Activated CD8-positive, alpha-beta memory T cell treated with anti-CD3 and anti-CD28 coated beads, Interleukin-2, amount 10 ng/mL, durations not matched to agents 7 days and 5 days (primary cell): ENCODE measurements around the gene CCDC54. TPM values are rescaled to one million over a fixed set of nuclear protein-coding genes. Genes with fewer than 3 reads are reported as not detected.

Experiments
- ATAC-seq: fragments of 150-1000 bp; cut with Tn5 transposase; one replicate; pipeline ENCODE4 v1.10.0; 2021; ENCODE audit warnings: moderate library complexity
- CTCF ChIA-PET: fragments of 350-600 bp; sonication (Branson Sonifier 250); formaldehyde crosslinking; loops from one replicate; lab custom pipeline; 2021; ENCODE audit warnings: antibody characterized with exemption; lab: Charles Lee
- DNase-seq: peaks from one replicate; pipeline ENCODE4 v3.0.0-alpha.2; 2020
- H3K27ac Mint-ChIP-seq: one replicate; pipeline ENCODE4 v1.8.0; 2021; ENCODE audit warnings: mild to moderate bottlenecking, mixed read lengths
- H3K27me3 Mint-ChIP-seq: one replicate; pipeline ENCODE4 v1.8.0; 2021; ENCODE audit warnings: mixed read lengths
- H3K36me3 Mint-ChIP-seq: one replicate; pipeline ENCODE4 v1.8.0; 2021; ENCODE audit warnings: mild to moderate bottlenecking, mixed read lengths
- H3K4me1 Mint-ChIP-seq: one replicate; pipeline ENCODE4 v1.8.0; 2021; ENCODE audit warnings: mixed read lengths
- H3K4me3 Mint-ChIP-seq: one replicate; pipeline ENCODE4 v1.8.0; 2021; ENCODE audit warnings: mild to moderate bottlenecking, moderate library complexity, mixed read lengths
- H3K9me3 Mint-ChIP-seq: one replicate; pipeline ENCODE4 v1.8.0; 2022; ENCODE audit warnings: low read depth, mixed read lengths
- total RNA-seq, 2 experiments: library from RNA; stranded (reverse); gene quantifications; one replicate each; pipeline ENCODE4 v1.2.3, GENCODE V29; 2021

Gene CCDC54
- total RNA-seq, 2 experiments from 2014 or later, result not detected

- ATAC-seq, result no peak
- Mint-ChIP-seq H3K4me1 (peaks cover 8% of the 10 kb centered on the region), H3K36me3 (peaks cover 2% of the 10 kb centered on the region), H3K9me3 (no peaks in the 10 kb centered on the region), H3K4me3 (no peak overlapping the region), H3K27me3 (peaks cover 29% of the 10 kb centered on the region), H3K27ac (no peak overlapping the region)
- DNase-seq, result no peak
- CTCF ChIA-PET, result no interaction called here
These were observed 7.4 kb upstream of the CCDC54 start for GRCh38 chr3:107369791-107370190.

GRCh38 chr3:107370907-107371306 is 6.3 kb upstream of the CCDC54 start:
- CTCF ChIA-PET, result no interaction called here
- Mint-ChIP-seq H3K27ac (no peak overlapping the region), H3K9me3 (no peaks in the 10 kb centered on the region), H3K36me3 (peaks cover 2% of the 10 kb centered on the region), H3K4me3 (no peak overlapping the region), H3K4me1 (peaks cover 8% of the 10 kb centered on the region), H3K27me3 (peaks cover 35% of the 10 kb centered on the region)
- DNase-seq (no peak), ATAC-seq (no peak)

GRCh38 chr3:107372506-107372905 is 4.7 kb upstream of the CCDC54 start:
- CTCF ChIA-PET, result interaction anchor here (1.0 kb wide), 1 partner anchor 15 kb away, joined by 3 read pairs; no protein-coding TSS in a partner anchor
- peaks cover 2% of the 10 kb centered on the region for H3K36me3 Mint-ChIP-seq

GRCh38 chr3:107373896-107374295 is 3.3 kb upstream of the CCDC54 start:
- no peak overlapping the region for H3K27ac Mint-ChIP-seq
- no peaks in the 10 kb centered on the region for H3K9me3 Mint-ChIP-seq
- CTCF ChIA-PET, result interaction anchor here (1.0 kb wide), 1 partner anchor 106 kb away, joined by 3 read pairs; no protein-coding TSS in a partner anchor
- DNase-seq (no peak), ATAC-seq (no peak)
- peaks cover 45% of the 10 kb centered on the region for H3K27me3 Mint-ChIP-seq
- H3K4me1 Mint-ChIP-seq, result no peaks in the 10 kb centered on the region
- no peaks in the 10 kb centered on the region for H3K36me3 Mint-ChIP-seq
- H3K4me3 Mint-ChIP-seq, result no peak overlapping the region

More at GRCh38 chr3:107372506-107372905, 4.7 kb upstream of the CCDC54 start:
- ATAC-seq, result no peak
- H3K9me3 Mint-ChIP-seq, result no peaks in the 10 kb centered on the region
- peaks cover 40% of the 10 kb centered on the region for H3K27me3 Mint-ChIP-seq
- no peak overlapping the region for H3K27ac Mint-ChIP-seq
- peaks cover 4% of the 10 kb centered on the region for H3K4me1 Mint-ChIP-seq
- H3K4me3 Mint-ChIP-seq, result no peak overlapping the region
- DNase-seq, result no peak

GRCh38 chr3:107375682-107376081 is 1.6 kb upstream of the CCDC54 start:
- Mint-ChIP-seq H3K9me3 (no peaks in the 10 kb centered on the region), H3K4me1 (no peaks in the 10 kb centered on the region), H3K36me3 (no peaks in the 10 kb centered on the region), H3K4me3 (no peak overlapping the region), H3K27me3 (peaks cover 46% of the 10 kb centered on the region), H3K27ac (no peak overlapping the region)
- ATAC-seq, result no peak
- CTCF ChIA-PET, result no interaction called here
- no peak for DNase-seq

- Mint-ChIP-seq H3K4me3 (no peak overlapping the region), H3K36me3 (no peaks in the 10 kb centered on the region), H3K27me3 (peaks cover 23% of the 10 kb centered on the region), H3K27ac (no peak overlapping the region), H3K4me1 (no peaks in the 10 kb centered on the region), H3K9me3 (no peaks in the 10 kb centered on the region)
- ATAC-seq, result no peak
- DNase-seq, result no peak
- CTCF ChIA-PET, result no interaction called here
These were observed 5.4 kb downstream of the CCDC54 start for GRCh38 chr3:107382631-107383030.

- H3K27ac Mint-ChIP-seq, result no peak overlapping the region
- no peaks in the 10 kb centered on the region for H3K36me3 Mint-ChIP-seq
- H3K27me3 Mint-ChIP-seq, result peaks cover 18% of the 10 kb centered on the region
- CTCF ChIA-PET, result no interaction called here
- no peak for DNase-seq
- no peak for ATAC-seq
- H3K4me1 Mint-ChIP-seq, result no peaks in the 10 kb centered on the region
- H3K4me3 Mint-ChIP-seq, result no peak overlapping the region
- H3K9me3 Mint-ChIP-seq, result no peaks in the 10 kb centered on the region
These were observed 7.2 kb downstream of the CCDC54 start for GRCh38 chr3:107384428-107384827.

GRCh38 chr3:107384907-107385306 is 7.7 kb downstream of the CCDC54 start:
- peaks cover 19% of the 10 kb centered on the region for H3K27me3 Mint-ChIP-seq
- no peaks in the 10 kb centered on the region for H3K36me3 Mint-ChIP-seq
- H3K4me1 Mint-ChIP-seq, result no peaks in the 10 kb centered on the region
- no peaks in the 10 kb centered on the region for H3K9me3 Mint-ChIP-seq
- DNase-seq (no peak), ATAC-seq (no peak)
- no peak overlapping the region for H3K27ac Mint-ChIP-seq
- H3K4me3 Mint-ChIP-seq, result no peak overlapping the region
- CTCF ChIA-PET, result no interaction called here

GRCh38 chr3:107387555-107387954 is 10.3 kb downstream of the CCDC54 start:
- no peak for ATAC-seq
- no peak for DNase-seq
- H3K4me1 Mint-ChIP-seq, result no peaks in the 10 kb centered on the region
- CTCF ChIA-PET, result no interaction called here
- H3K36me3 Mint-ChIP-seq, result no peaks in the 10 kb centered on the region
- no peaks in the 10 kb centered on the region for H3K9me3 Mint-ChIP-seq
- no peak overlapping the region for H3K4me3 Mint-ChIP-seq
- no peak overlapping the region for H3K27ac Mint-ChIP-seq
- H3K27me3 Mint-ChIP-seq, result peaks cover 16% of the 10 kb centered on the region

- Mint-ChIP-seq H3K36me3 (no peaks in the 10 kb centered on the region), H3K27ac (no peak overlapping the region), H3K4me1 (no peaks in the 10 kb centered on the region), H3K9me3 (no peaks in the 10 kb centered on the region), H3K4me3 (no peak overlapping the region), H3K27me3 (peaks cover 15% of the 10 kb centered on the region)
- CTCF ChIA-PET, result interaction anchor here (1.0 kb wide), 1 partner anchor 29 kb away, joined by 3 read pairs; no protein-coding TSS in a partner anchor
- DNase-seq (no peak), ATAC-seq (no peak)
These were observed 15.4 kb downstream of the CCDC54 start for GRCh38 chr3:107392549-107393165.

- H3K27ac Mint-ChIP-seq, result no peak overlapping the region
- H3K36me3 Mint-ChIP-seq, result no peaks in the 10 kb centered on the region
- no peak overlapping the region for H3K4me3 Mint-ChIP-seq
- CTCF ChIA-PET, result no interaction called here
- H3K4me1 Mint-ChIP-seq, result no peaks in the 10 kb centered on the region
- ATAC-seq (no peak), DNase-seq (no peak)
- H3K9me3 Mint-ChIP-seq, result no peaks in the 10 kb centered on the region
- H3K27me3 Mint-ChIP-seq, result peaks cover 16% of the 10 kb centered on the region
These were observed 17.3 kb downstream of the CCDC54 start for GRCh38 chr3:107394502-107394901.

- Mint-ChIP-seq H3K4me1 (no peaks in the 10 kb centered on the region), H3K9me3 (no peaks in the 10 kb centered on the region), H3K27ac (no peak overlapping the region), H3K27me3 (peaks cover 14% of the 10 kb centered on the region), H3K36me3 (no peaks in the 10 kb centered on the region), H3K4me3 (no peak overlapping the region)
- CTCF ChIA-PET, result interaction anchor here (1.5 kb wide), 1 partner anchor 34 kb away, joined by 6 read pairs; no protein-coding TSS in a partner anchor
- ATAC-seq (no peak), DNase-seq (no peak)
These were observed 17.8 kb downstream of the CCDC54 start for GRCh38 chr3:107395066-107395465.

GRCh38 chr3:107401301-107401700 is 24.1 kb downstream of the CCDC54 start:
- no peak for ATAC-seq
- no peak overlapping the region for H3K4me3 Mint-ChIP-seq
- no peaks in the 10 kb centered on the region for H3K4me1 Mint-ChIP-seq
- H3K36me3 Mint-ChIP-seq, result no peaks in the 10 kb centered on the region
- H3K9me3 Mint-ChIP-seq, result no peaks in the 10 kb centered on the region
- no peak for DNase-seq
- peaks cover 9% of the 10 kb centered on the region for H3K27me3 Mint-ChIP-seq
- CTCF ChIA-PET, result interaction anchor here (0.6 to 0.7 kb wide), 2 partner anchors 35 to 165 kb away, joined by 3 read pairs; no protein-coding TSS in a partner anchor
- H3K27ac Mint-ChIP-seq, result no peak overlapping the region

- ATAC-seq (no peak), DNase-seq (no peak)
- Mint-ChIP-seq H3K4me3 (no peak overlapping the region), H3K4me1 (no peaks in the 10 kb centered on the region), H3K9me3 (no peaks in the 10 kb centered on the region), H3K27me3 (peaks cover 5% of the 10 kb centered on the region), H3K36me3 (no peaks in the 10 kb centered on the region), H3K27ac (no peak overlapping the region)
- CTCF ChIA-PET, result no interaction called here
These were observed 25.0 kb downstream of the CCDC54 start for GRCh38 chr3:107402214-107402613.
